K562 (cell line): ENCODE data around the gene NR0B1. TPM values are rescaled to one million over a fixed set of nuclear protein-coding genes. Genes with fewer than 3 reads are reported as not detected.

ENCODE experiments used
- BMI1 ChIP-seq: fragments of 150-350 bp; IDR thresholded peaks from 2 replicates; pipeline ENCODE4 v1.6.1; 2014; ENCODE audit warnings: low read length
- ESRRA ChIP-seq: fragments of 450-650 bp; IDR thresholded peaks from 2 replicates; pipeline ENCODE4 v1.6.1; 2014; ENCODE audit warnings: low read depth, mild to moderate bottlenecking, moderate library complexity, borderline replicate concordance
- PCBP1 ChIP-seq: fragments of 200-400 bp; formaldehyde crosslinking; IDR thresholded peaks from 2 replicates; pipeline ENCODE4 v1.6.1; 2018; ENCODE audit warnings: mild to moderate bottlenecking, low read depth, low read length; ENCODE audit not compliant: poor library complexity, severe bottlenecking
- POLR2G ChIP-seq: fragments of 200-400 bp; formaldehyde crosslinking; IDR thresholded peaks from 2 replicates; pipeline ENCODE4 v1.6.1; 2017; ENCODE audit warnings: low read depth, mild to moderate bottlenecking, antibody characterized with exemption, low read length, moderate library complexity
- POLR3G ChIP-seq: IDR thresholded peaks from 2 replicates; pipeline ENCODE4 v1.6.1; 2011; ENCODE audit not compliant: insufficient read length, insufficient replicate concordance; ENCODE audit errors: extremely low read depth
- RBM22 ChIP-seq: fragments of 200-400 bp; formaldehyde crosslinking; IDR thresholded peaks from 2 replicates; pipeline ENCODE4 v1.6.1; 2018; ENCODE audit warnings: low read length, low read depth; ENCODE audit not compliant: poor library complexity, severe bottlenecking
- SAP30 ChIP-seq: fragments of 200-600 bp; sonication (generic); IDR thresholded peaks from 2 replicates; pipeline ENCODE4 v1.6.1; 2012; ENCODE audit warnings: borderline replicate concordance, low read depth, mild to moderate bottlenecking, moderate library complexity, low read length, control low read depth, inconsistent platforms; ENCODE audit not compliant: insufficient read depth, poor library complexity, severe bottlenecking
- SNIP1 ChIP-seq: fragments of 450-650 bp; IDR thresholded peaks from 2 replicates; pipeline ENCODE4 v1.7.1; 2017; ENCODE audit warnings: low read depth, mild to moderate bottlenecking
- TCF7 ChIP-seq: sonication (generic); IDR thresholded peaks from 2 replicates; pipeline ENCODE4 v1.6.1; 2016; ENCODE audit warnings: antibody characterized with exemption, borderline replicate concordance
- YY1 ChIP-seq, 3 experiments: IDR thresholded peaks; 2 replicates each; pipeline ENCODE4 v1.6.1; 2011; ENCODE audit warnings: low read length in 2 of 3, mild to moderate bottlenecking in 2 of 3, moderate library complexity in 2 of 3, borderline replicate concordance in 1 of 3, control low read depth in 1 of 3, low read depth in 1 of 3; ENCODE audit not compliant: insufficient read depth in 3 of 3, insufficient replicate concordance in 2 of 3, control insufficient read depth in 1 of 3, insufficient read length in 1 of 3; ENCODE audit errors: extremely low read depth in 1 of 3
- ZBTB1 ChIP-seq: sonication (generic); formaldehyde crosslinking; IDR thresholded peaks from 2 replicates; pipeline ENCODE4 v1.8.1; 2023; ENCODE audit warnings: missing genetic modification reagents, low read depth, mild to moderate bottlenecking, borderline replicate concordance
- ZNF143 ChIP-seq: sonication (generic); formaldehyde crosslinking; IDR thresholded peaks from 2 replicates; pipeline ENCODE4 v1.9.0; 2022; ENCODE audit warnings: mild to moderate bottlenecking, missing genetic modification reagents
- polyA plus RNA-seq, 8 experiments: library from polyadenylated mRNA; depleted of rRNA in 4 of 8; stranded (reverse) in 5 of 8; unstranded in 3 of 8; fragments of >200 nt; fragmentation: Nextera tagmentation in 2 of 8; fragmentation: Illumina TruSeq in 1 of 8; extraction: Ambion mirVana in 2 of 8; extraction: Trizol in 1 of 8; gene quantifications; 2 replicates each; pipeline versions ENCODE4 v1.2.1 to v1.2.3, GENCODE V29; 2011 to 2014; ENCODE audit warnings: inconsistent platforms in 1 of 8, missing spikeins in 1 of 8
- total RNA-seq, 7 experiments: library from RNA; depleted of rRNA in 6 of 7; stranded (reverse); fragments of >200 nt in 6 of 7; fragmentation: Illumina TruSeq in 2 of 7; extraction: Trizol in 2 of 7; gene quantifications; 2 replicates each; pipeline versions ENCODE4 v1.2.1 to v1.2.3, GENCODE V29; 2011 to 2021; ENCODE audit warnings: low replicate concordance in 1 of 7
- TF ChIP-seq, protein P1 (sequence below): fragments of 250-450 bp; sonication (Bioruptor Pico); IDR thresholded peaks from 2 replicates; pipeline ENCODE4 v1.8.0; 2021; ENCODE audit warnings: moderate library complexity, mild to moderate bottlenecking, inconsistent platforms
- TF ChIP-seq, protein P2 (sequence below): fragments of 150-350 bp; conservative IDR thresholded peaks from 2 replicates; pipeline ENCODE4 v1.6.1; 2014; ENCODE audit warnings: low read length
- TF ChIP-seq, protein P3 (sequence below): fragments of 450-650 bp; IDR thresholded peaks from 2 replicates; pipeline ENCODE4 v1.6.1; 2016; ENCODE audit warnings: borderline replicate concordance

NR0B1 gene
- total and polyA plus RNA-seq, 9 of the 15 experiments (the other 6 are each of a cell fraction or from before 2014, with no cell fraction given): not detected

DNA sequence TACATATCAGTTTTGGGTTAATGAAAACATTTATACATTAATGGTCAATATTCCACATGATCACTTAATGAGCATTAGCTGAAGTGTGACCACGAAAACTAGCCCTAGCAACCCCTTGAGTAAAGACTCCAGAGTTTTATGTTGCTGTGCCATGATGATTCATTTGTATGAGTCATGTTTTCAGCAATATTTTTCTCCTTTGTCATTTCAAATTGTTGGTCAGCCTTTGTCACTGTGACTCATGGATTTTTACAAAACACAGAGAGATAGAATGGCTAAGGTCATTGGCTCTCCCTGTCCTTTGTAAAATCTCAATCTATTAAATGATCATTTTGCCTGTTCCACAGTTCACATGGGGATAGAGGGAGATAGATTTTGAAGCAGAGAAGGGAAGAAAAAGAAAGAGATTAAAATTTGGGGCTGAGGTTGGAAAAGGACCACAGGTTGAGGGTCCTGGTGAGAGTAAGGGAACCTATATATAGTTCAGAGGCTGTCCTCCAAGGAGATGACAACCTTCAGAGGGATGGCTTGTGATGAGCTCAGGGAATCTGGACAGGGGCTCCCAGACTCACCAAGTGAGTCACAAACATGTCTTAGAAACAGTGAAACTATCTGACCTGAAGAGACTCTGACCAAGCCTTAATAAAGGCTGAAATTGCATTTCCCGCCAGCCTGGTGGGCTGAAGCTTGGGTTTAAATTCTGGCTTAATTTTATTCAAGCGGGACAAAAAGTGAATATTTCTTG is 25.6 kb downstream of the NR0B1 start (continued):
- TF ChIP-seq, protein P1, sequence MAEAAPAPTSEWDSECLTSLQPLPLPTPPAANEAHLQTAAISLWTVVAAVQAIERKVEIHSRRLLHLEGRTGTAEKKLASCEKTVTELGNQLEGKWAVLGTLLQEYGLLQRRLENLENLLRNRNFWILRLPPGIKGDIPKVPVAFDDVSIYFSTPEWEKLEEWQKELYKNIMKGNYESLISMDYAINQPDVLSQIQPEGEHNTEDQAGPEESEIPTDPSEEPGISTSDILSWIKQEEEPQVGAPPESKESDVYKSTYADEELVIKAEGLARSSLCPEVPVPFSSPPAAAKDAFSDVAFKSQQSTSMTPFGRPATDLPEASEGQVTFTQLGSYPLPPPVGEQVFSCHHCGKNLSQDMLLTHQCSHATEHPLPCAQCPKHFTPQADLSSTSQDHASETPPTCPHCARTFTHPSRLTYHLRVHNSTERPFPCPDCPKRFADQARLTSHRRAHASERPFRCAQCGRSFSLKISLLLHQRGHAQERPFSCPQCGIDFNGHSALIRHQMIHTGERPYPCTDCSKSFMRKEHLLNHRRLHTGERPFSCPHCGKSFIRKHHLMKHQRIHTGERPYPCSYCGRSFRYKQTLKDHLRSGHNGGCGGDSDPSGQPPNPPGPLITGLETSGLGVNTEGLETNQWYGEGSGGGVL (CRISPR knock-in tag): no peak
- TF ChIP-seq SAP30: no peak
- TF ChIP-seq BMI1: no peak
- no peak for TF ChIP-seq ZBTB1 (CRISPR knock-in tag)
- no peak for TF ChIP-seq ZNF143 (CRISPR knock-in tag)
- TF ChIP-seq TCF7: no peak
- TF ChIP-seq SNIP1: no peak
- TF ChIP-seq, protein P2, sequence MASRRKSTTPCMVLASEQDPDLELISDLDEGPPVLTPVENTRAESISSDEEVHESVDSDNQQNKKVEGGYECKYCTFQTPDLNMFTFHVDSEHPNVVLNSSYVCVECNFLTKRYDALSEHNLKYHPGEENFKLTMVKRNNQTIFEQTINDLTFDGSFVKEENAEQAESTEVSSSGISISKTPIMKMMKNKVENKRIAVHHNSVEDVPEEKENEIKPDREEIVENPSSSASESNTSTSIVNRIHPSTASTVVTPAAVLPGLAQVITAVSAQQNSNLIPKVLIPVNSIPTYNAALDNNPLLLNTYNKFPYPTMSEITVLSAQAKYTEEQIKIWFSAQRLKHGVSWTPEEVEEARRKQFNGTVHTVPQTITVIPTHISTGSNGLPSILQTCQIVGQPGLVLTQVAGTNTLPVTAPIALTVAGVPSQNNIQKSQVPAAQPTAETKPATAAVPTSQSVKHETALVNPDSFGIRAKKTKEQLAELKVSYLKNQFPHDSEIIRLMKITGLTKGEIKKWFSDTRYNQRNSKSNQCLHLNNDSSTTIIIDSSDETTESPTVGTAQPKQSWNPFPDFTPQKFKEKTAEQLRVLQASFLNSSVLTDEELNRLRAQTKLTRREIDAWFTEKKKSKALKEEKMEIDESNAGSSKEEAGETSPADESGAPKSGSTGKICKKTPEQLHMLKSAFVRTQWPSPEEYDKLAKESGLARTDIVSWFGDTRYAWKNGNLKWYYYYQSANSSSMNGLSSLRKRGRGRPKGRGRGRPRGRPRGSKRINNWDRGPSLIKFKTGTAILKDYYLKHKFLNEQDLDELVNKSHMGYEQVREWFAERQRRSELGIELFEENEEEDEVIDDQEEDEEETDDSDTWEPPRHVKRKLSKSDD: no peak
- TF ChIP-seq RBM22: no peak
- TF ChIP-seq PCBP1: no peak
- peak; percentile 53; the same call in 1 of the 2 replicates for TF ChIP-seq ESRRA
- TF ChIP-seq, protein P3, sequence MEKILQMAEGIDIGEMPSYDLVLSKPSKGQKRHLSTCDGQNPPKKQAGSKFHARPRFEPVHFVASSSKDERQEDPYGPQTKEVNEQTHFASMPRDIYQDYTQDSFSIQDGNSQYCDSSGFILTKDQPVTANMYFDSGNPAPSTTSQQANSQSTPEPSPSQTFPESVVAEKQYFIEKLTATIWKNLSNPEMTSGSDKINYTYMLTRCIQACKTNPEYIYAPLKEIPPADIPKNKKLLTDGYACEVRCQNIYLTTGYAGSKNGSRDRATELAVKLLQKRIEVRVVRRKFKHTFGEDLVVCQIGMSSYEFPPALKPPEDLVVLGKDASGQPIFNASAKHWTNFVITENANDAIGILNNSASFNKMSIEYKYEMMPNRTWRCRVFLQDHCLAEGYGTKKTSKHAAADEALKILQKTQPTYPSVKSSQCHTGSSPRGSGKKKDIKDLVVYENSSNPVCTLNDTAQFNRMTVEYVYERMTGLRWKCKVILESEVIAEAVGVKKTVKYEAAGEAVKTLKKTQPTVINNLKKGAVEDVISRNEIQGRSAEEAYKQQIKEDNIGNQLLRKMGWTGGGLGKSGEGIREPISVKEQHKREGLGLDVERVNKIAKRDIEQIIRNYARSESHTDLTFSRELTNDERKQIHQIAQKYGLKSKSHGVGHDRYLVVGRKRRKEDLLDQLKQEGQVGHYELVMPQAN: no peak
- no peak for TF ChIP-seq YY1 (IDR thresholded peaks at IDR 0.05; ENCODE audit: borderline replicate concordance in 1 of 3, control insufficient read depth in 1 of 3, extremely low read depth in 1 of 3, insufficient read depth in 3 of 3, insufficient read length in 1 of 3, insufficient replicate concordance in 2 of 3, low read depth in 1 of 3, low read length in 2 of 3)
- TF ChIP-seq POLR3G: no peak
- TF ChIP-seq POLR2G: no peak
